ENCODE results near the gene USP3. TPM values are rescaled to one million over a fixed set of nuclear protein-coding genes. Genes with fewer than 3 reads are reported as not detected.

The USP3 gene
- total RNA-seq, 1 experiment from 2014 or later: 28.0 TPM

DNA sequence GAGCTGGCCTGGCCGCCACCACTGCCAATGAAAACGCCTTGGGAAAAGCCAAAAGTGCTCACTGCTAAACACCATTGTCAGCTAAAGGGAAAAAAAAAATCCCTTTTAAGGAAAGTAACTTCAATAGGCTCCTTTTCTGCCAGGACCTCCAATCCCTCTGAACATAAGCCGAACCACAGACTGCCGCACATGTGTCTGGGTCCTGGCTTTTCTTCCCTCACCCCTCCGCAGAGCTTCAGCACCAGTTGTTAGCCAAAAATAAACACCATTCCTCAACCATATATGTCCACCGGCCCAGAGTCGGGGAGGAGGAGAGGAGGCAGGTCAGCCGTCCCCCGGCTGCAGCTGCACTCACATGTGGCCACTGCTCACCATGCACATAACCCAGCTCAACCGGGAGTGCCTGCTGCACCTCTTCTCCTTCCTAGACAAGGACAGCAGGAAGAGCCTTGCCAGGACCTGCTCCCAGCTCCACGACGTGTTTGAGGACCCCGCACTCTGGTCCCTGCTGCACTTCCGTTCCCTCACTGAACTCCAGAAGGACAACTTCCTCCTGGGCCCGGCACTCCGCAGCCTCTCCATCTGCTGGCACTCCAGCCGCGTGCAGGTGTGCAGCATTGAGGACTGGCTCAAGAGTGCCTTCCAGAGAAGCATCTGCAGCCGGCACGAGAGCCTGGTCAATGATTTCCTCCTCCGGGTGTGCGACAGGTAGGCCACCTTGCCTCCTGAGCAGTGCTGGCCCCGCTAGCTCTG, 92.8 kb downstream of the USP3 start, which contains the start of gene FBXL22:
TSS of gene FBXL22 (plus strand) at position 350 of the 753 bp plus-strand sequence. CDS start at position 356, 6 bp downstream.
- Histone ChIP-seq H3K27ac (no peak within 1 kb of the TSS), H3K4me3 (no peak within 1 kb of the TSS), H3K4me1 (replicated peaks) (peaks cover 39% of the 10 kb centered on the region), H3K36me3 (peaks cover 17% of the 10 kb centered on the region; the same call in 1 of the 2 replicates), H3K9me3 (replicated peaks) (no peaks in the 10 kb centered on the region), H3K27me3 (replicated peaks) (no peaks in the 10 kb centered on the region)
- peak in 1 of 2 experiments; percentile 44 for DNase-seq (ENCODE audit: low read depth in 1 of 2, low spot score in 2 of 2)

DNA sequence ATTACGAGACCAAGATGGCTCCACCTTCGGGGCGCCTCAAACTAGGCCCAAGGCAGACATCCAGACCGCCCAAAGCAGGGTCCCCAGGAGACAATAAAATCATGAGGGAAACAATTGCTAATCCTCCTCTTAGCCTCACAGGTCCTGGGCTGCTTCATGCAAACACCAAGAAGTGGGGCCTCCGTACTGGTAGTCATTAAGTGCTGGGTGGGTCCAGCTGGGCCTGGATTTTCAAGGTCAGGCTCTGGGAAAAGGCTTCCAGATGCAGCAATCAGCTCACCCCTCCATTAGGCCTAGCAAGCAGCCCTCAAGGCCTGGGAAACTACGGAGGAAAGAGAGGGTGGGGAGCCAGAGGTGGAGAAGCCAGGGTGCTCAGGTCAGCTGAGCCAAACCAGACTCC, 93.4 kb downstream of the USP3 start:
- H3K36me3 ChIP-seq: peaks cover 16% of the 10 kb centered on the region; the same call in 1 of the 2 replicates
- no peak overlapping the region for H3K27ac ChIP-seq
- H3K4me1 ChIP-seq (replicated peaks): peaks cover 39% of the 10 kb centered on the region
- H3K4me3 ChIP-seq: no peak overlapping the region
- no peaks in the 10 kb centered on the region for H3K27me3 ChIP-seq (replicated peaks)
- DNase-seq (ENCODE audit: low read depth in 1 of 2, low spot score in 2 of 2): no peak
- H3K9me3 ChIP-seq (replicated peaks): no peaks in the 10 kb centered on the region

DNA sequence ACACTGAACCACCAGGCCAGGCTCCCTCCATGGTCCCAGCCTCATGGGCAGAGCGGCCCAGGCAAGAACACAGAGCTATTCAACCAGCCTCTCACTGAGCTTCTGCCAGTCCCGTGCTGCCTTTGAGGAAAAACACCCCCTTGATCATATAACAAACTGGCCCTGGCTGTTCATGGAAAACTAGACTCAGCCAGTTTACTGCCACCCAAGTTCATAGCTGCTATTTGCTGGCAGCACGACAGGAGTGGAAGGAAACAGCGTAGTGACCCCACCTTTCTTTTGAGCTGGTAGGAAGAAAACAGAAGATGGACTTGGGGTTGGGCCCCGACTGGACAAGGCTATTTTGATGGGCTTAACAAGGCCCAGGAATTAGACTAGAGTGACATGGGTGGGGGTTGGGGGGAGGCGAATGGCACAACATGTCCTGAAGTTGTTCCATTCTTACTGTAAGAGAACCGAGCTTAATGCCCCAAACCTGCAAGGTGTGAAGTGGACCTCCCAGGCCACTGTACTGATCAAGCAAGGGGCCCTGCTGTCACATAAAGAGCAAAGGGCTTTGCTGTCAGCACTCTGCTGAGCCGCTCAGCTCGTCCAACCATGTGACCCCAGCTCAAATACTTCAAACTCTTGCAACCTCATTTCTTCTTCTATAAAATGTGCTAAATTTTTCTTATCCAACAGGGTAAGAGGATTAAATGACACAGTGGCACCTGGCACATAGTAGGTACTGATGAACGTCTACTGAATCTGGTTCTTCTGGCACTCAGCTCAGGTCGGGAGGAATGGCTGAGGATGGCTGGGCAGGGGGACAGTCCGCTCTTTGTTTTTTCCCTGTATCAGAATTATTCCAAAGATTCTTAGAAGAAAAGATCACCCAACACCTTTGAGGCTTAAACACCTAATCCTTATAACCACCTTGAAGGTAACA, 94.3 kb downstream of the USP3 start:
- no peaks in the 10 kb centered on the region for H3K27me3 ChIP-seq (replicated peaks)
- peaks cover 39% of the 10 kb centered on the region for H3K4me1 ChIP-seq (replicated peaks)
- no peak overlapping the region for H3K27ac ChIP-seq
- H3K36me3 ChIP-seq: 0 out of 2 replicates have a peak, but pooled peaks cover 6% of the 10 kb centered on the region
- H3K4me3 ChIP-seq: no peak overlapping the region
- DNase-seq (ENCODE audit: low read depth in 1 of 2, low spot score in 2 of 2): no peak
- H3K9me3 ChIP-seq (replicated peaks): no peaks in the 10 kb centered on the region

DNA sequence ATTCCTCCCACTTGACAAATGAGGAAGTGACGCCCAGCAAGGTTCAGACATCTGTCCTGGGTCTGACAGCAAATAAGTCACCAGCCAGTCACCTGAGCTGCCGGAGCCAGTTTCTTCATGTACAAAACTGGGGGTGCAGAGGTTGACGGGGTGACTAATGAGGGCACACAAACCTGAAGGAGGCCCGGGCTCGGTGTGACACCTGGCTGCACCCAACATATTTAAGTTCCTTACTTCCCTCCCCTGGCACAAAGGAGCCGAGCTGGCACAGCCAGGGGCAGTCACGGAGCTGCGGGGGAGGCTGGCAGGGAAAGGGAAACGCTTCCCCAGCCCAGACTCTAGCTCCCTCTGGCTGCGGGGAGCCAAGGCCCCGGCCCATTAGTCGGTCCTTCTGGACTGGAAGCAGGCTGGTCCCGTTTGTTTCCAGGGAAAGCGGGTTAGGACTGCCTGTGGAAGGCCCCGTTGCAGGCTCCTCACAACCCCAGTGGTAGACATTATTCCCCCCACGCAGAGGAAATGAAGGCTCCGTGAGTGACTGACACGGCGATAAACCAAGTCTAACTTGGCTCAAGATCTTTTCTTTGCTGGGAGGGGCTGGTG, 95.1 kb downstream of the USP3 start:
- H3K4me1 ChIP-seq (replicated peaks): peaks cover 39% of the 10 kb centered on the region
- H3K27me3 ChIP-seq (replicated peaks): no peaks in the 10 kb centered on the region
- H3K27ac ChIP-seq: no peak overlapping the region
- no peak overlapping the region for H3K4me3 ChIP-seq
- DNase-seq (ENCODE audit: low read depth in 1 of 2, low spot score in 2 of 2): peak in 1 of 2 experiments; percentile 21
- H3K9me3 ChIP-seq (replicated peaks): no peaks in the 10 kb centered on the region
- 0 out of 2 replicates have a peak, but pooled peaks cover 4% of the 10 kb centered on the region for H3K36me3 ChIP-seq

DNA sequence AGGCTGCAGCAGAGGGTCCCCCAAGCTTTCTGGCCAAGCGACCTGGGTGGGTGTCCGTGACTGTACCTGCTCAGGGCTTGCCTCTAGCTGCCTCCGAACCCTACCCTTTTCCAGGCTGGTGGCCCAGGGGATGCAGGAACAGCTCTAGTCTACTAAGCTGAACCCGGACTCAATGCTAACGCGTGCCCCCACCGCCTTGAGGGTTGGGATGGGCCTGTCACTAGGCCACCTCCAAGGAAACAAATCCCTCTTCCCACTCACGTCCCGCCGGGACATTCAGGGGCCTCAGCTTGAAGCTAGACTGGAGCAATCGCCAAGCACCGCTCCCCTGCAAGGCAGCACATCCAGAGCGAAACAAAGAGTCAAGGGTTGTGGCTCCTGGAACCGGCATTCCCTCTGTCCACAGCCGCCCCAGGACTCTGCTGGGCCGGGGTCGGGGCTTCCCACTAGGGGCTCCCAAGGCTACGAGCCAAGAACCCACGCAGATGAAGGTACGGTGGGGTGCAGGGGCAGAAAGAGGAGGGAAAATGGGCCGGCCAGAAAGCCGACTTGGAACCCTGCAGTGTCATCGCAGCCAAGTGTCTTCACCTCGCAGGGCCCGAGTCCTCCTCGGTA, 95.7 kb downstream of the USP3 start:
- peak in 1 of 2 experiments; percentile 19 for DNase-seq (ENCODE audit: low read depth in 1 of 2, low spot score in 2 of 2)
- peak overlapping the region; percentile 59 for H3K4me3 ChIP-seq
- 0 out of 2 replicates have a peak, but pooled peaks cover 4% of the 10 kb centered on the region for H3K36me3 ChIP-seq
- H3K27me3 ChIP-seq (replicated peaks): no peaks in the 10 kb centered on the region
- no peak overlapping the region for H3K27ac ChIP-seq
- H3K9me3 ChIP-seq (replicated peaks): no peaks in the 10 kb centered on the region
- H3K4me1 ChIP-seq (replicated peaks): peaks cover 39% of the 10 kb centered on the region

DNA sequence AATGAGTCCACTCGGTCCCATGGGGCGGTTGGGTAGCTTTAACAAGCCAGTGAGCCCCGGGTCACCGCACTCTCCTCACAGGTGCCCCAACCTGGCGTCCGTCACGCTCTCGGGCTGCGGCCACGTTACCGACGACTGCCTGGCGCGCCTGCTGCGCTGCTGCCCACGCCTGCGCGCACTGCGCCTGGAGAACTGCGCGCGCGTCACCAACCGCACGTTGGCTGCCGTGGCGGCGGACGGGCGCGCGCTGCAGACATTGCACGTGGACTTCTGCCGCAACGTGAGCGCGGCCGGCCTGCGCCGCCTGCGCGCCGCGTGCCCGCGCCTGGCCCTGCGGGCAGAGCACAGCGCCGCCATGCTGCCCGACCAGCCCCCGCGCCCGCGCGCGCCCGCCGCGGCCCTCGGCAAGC, 96.2 kb downstream of the USP3 start:
- Histone ChIP-seq H3K27ac (no peak overlapping the region), H3K9me3 (replicated peaks) (no peaks in the 10 kb centered on the region), H3K4me1 (replicated peaks) (peaks cover 39% of the 10 kb centered on the region), H3K36me3 (0 out of 2 replicates have a peak, but pooled peaks cover 4% of the 10 kb centered on the region), H3K4me3 (peak overlapping the region; percentile 59), H3K27me3 (replicated peaks) (no peaks in the 10 kb centered on the region)
- DNase-seq (ENCODE audit: low read depth in 1 of 2, low spot score in 2 of 2): peak; percentile 75 to 89

DNA sequence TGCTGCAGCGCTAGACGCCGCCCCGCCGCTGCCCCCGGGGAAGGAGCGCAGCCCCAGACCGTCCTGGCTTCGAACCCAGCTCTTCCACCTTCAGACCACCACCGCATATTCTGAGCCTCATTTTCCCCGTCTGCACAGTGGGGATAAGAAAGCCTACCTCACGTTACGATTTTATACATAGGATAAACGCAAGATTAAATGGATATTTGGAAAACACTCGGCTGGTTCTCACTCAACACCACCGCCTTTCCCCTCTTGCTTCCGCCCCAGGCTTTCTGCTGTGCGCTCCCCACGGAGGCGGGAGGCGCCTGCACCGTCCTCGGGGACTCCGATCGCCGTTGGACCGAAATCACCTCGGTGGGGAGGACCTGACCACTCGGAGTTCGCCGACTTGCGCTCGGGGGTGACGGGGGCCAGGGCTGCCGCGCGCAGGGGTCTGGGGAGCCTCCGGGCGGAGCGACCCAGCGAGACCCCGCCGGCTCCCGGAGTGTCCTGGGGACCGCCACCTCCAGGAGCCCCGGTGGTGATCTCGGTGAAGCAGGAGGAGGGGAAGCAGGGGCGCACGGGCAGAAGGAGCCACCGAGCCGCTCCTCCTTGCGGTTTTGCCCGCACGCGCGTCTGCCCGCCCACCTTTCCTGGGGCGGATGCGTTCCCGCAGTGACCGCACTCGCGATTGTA, 96.8 kb downstream of the USP3 start:
- H3K27ac ChIP-seq: peak overlapping the region; percentile 11; the same call in 1 of the 2 replicates
- DNase-seq (ENCODE audit: low read depth in 1 of 2, low spot score in 2 of 2): peak in 1 of 2 experiments; percentile 70

DNA sequence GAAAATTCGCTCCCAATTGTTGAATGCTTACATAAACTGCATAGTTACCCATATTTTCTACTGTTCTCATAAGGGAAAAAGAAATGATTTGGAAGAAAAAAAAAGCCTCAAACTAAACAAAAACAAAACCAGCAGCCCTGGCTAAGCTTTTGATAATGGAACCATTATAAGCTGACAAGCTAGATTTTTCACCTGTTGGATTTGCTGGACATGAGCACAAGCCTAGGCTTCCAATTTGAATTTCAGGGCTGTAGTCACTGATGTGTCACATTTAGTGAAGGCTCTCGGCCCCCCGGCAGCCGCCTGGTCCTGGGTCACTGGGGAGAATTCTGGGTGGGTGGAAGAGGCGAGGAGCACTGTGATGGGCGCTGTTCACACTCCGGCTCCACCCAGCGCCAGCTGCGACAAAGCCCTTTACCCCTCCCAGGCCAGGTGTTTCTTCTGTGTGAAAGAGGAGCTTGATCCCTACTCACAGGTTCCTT, 97.4 kb downstream of the USP3 start:
- Histone ChIP-seq H3K9me3 (replicated peaks) (no peaks in the 10 kb centered on the region), H3K4me1 (replicated peaks) (peaks cover 32% of the 10 kb centered on the region), H3K36me3 (0 out of 2 replicates have a peak, but pooled peaks cover 4% of the 10 kb centered on the region), H3K4me3 (peak overlapping the region; percentile 59), H3K27ac (no peak overlapping the region), H3K27me3 (replicated peaks) (no peaks in the 10 kb centered on the region)
- no peak for DNase-seq (ENCODE audit: low read depth in 1 of 2, low spot score in 2 of 2)

More for the DNA sequence above, 96.8 kb downstream of the USP3 start:
- H3K4me3 ChIP-seq: peak overlapping the region; percentile 59
- peaks cover 38% of the 10 kb centered on the region for H3K4me1 ChIP-seq (replicated peaks)
- no peaks in the 10 kb centered on the region for H3K27me3 ChIP-seq (replicated peaks)
- H3K36me3 ChIP-seq: 0 out of 2 replicates have a peak, but pooled peaks cover 4% of the 10 kb centered on the region
- H3K9me3 ChIP-seq (replicated peaks): no peaks in the 10 kb centered on the region

DNA sequence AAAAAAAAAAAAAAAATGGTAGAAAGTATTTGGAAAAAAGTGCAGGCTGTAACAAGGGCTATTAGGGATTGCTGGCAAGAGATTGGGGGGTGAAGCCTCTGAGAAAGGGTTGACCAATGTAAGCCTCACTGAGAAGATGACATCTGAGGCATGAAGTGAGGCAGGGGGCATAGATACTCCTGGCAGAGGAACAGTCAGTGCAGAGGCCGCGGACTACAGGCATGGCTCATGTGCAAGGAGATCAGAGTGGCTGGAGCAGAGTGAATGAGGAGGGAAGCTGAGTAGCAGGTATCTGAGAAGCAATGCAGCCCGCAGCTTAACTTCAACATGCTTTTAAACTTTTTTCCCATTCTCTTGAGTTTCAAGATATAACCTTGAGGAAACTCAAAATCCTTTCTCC, 98.2 kb downstream of the USP3 start:
- no peaks in the 10 kb centered on the region for H3K27me3 ChIP-seq (replicated peaks)
- H3K4me3 ChIP-seq: no peak overlapping the region
- DNase-seq (ENCODE audit: low read depth in 1 of 2, low spot score in 2 of 2): no peak

DNA sequence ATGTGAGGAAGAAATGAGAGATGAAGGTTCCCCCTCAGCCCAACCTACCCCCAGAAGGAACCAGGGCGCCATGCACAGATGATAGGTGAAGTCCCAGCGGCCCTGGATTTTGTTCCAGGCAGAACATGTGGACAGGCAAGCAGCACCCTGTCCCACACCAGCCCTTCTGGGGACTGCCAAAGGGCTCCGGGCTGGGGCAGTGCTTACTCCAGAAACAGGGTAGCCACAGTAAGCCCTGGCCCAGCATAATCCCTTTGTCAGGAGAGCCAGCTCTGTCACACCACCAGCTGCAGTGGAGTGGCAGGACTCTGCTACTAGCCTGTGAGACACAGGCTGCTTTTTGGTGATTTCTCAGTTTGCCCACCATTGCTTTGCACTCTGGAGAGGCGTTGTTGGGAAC, 99.1 kb downstream of the USP3 start:
- DNase-seq (ENCODE audit: low read depth in 1 of 2, low spot score in 2 of 2): no peak
- no peak overlapping the region for H3K4me3 ChIP-seq
- H3K36me3 ChIP-seq: 0 out of 2 replicates have a peak, but pooled peaks cover 4% of the 10 kb centered on the region
- peaks cover 20% of the 10 kb centered on the region for H3K4me1 ChIP-seq (replicated peaks)
- H3K27ac ChIP-seq: no peak overlapping the region
- no peaks in the 10 kb centered on the region for H3K27me3 ChIP-seq (replicated peaks)
- no peaks in the 10 kb centered on the region for H3K9me3 ChIP-seq (replicated peaks)

More for the DNA sequence above, 98.2 kb downstream of the USP3 start:
- Histone ChIP-seq H3K9me3 (replicated peaks) (no peaks in the 10 kb centered on the region), H3K36me3 (0 out of 2 replicates have a peak, but pooled peaks cover 4% of the 10 kb centered on the region), H3K27ac (no peak overlapping the region), H3K4me1 (replicated peaks) (peaks cover 24% of the 10 kb centered on the region)

DNA sequence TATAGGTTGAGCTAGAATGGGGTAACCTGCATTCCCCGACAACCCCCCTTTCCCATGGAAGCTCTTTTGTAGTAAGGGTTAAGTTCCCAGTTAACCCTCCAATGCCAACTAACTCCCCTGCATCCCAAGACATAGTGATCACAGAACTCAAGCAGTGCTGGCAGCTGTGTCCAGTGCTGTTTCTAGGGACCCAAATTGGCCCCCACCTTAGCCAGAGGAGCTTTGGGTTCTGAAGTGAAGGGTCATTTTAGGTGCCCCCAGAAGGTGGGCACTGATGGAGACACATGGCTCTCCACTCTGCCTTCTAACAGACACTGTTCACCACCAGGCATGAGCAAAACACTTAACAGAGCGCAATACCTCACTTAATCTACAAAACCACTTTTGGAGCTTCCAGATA, 99.9 kb downstream of the USP3 start:
- no peaks in the 10 kb centered on the region for H3K9me3 ChIP-seq (replicated peaks)
- no peak overlapping the region for H3K27ac ChIP-seq
- no peak for DNase-seq (ENCODE audit: low read depth in 1 of 2, low spot score in 2 of 2)
- H3K4me3 ChIP-seq: no peak overlapping the region
- H3K4me1 ChIP-seq (replicated peaks): peaks cover 19% of the 10 kb centered on the region
- H3K36me3 ChIP-seq: 0 out of 2 replicates have a peak, but pooled peaks cover 7% of the 10 kb centered on the region
- H3K27me3 ChIP-seq (replicated peaks): no peaks in the 10 kb centered on the region

DNA sequence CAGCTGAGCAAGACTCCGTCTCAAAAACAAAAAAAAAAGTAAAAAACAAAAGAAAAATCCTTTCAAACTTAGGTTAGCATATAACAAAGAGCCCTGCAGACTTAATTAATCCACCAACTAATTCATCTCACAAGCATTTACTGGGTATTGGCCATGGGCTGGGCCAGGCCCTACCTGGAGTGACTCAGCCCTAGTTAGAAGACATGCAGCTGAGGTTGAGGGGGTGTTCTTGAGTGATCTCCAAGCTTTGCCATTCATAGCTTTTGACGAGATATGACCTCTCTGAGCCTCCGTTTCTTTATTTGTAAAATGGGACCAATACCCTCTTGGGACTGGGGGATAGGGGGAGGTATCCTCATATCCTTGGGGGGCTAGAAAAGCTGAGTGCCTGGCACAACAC, 100.6 kb downstream of the USP3 start:
- no peaks in the 10 kb centered on the region for H3K9me3 ChIP-seq (replicated peaks)
- 0 out of 2 replicates have a peak, but pooled peaks cover 9% of the 10 kb centered on the region for H3K36me3 ChIP-seq
- DNase-seq (ENCODE audit: low read depth in 1 of 2, low spot score in 2 of 2): no peak
- H3K27me3 ChIP-seq (replicated peaks): no peaks in the 10 kb centered on the region
- peaks cover 17% of the 10 kb centered on the region for H3K4me1 ChIP-seq (replicated peaks)
- no peak overlapping the region for H3K27ac ChIP-seq
- no peak overlapping the region for H3K4me3 ChIP-seq

Measured in SJSA1 (cell line).